HEK293 (cell line): Measurements from ENCODE around the gene MED13L.
A peak's percentile ranks its signal among the peaks of the same experiment; 100 is the strongest.

ENCODE experiments used
- SP7 ChIP-seq: fragments of 450-650 bp; formaldehyde crosslinking; IDR thresholded peaks from 2 replicates; pipeline ENCODE4 v1.5.1; 2016; ENCODE audit warnings: missing biosample characterization, missing genetic modification characterization
- ZEB2 ChIP-seq: fragments of 450-650 bp; formaldehyde crosslinking; IDR thresholded peaks from 2 replicates; pipeline ENCODE4 v1.5.1; 2016; ENCODE audit warnings: missing biosample characterization, missing genetic modification characterization
- ZNF335 ChIP-seq: fragments of 450-650 bp; formaldehyde crosslinking; conservative IDR thresholded peaks from 2 replicates; pipeline ENCODE4 v1.5.1; 2016; ENCODE audit warnings: missing biosample characterization, missing genetic modification characterization
- ZNF585B ChIP-seq: fragments of 450-650 bp; formaldehyde crosslinking; IDR thresholded peaks from 2 replicates; pipeline ENCODE4 v1.5.1; 2016; ENCODE audit warnings: missing biosample characterization, missing genetic modification characterization
- TF ChIP-seq, protein P1 (sequence below): fragments of 450-650 bp; formaldehyde crosslinking; IDR thresholded peaks from 2 replicates; pipeline ENCODE4 v1.5.1; 2016; ENCODE audit warnings: missing biosample characterization, missing genetic modification characterization
- TF ChIP-seq, protein P2 (sequence below): fragments of 450-650 bp; formaldehyde crosslinking; IDR thresholded peaks from 2 replicates; pipeline ENCODE4 v1.5.1; 2017; ENCODE audit warnings: missing biosample characterization, missing genetic modification characterization
- TF ChIP-seq, protein P3 (sequence below): fragments of 450-650 bp; formaldehyde crosslinking; IDR thresholded peaks from 2 replicates; pipeline ENCODE4 v1.5.1; 2017; ENCODE audit warnings: missing biosample characterization, mild to moderate bottlenecking, missing genetic modification characterization, moderate library complexity
- TF ChIP-seq, protein P4 (sequence below): IDR thresholded peaks from 2 replicates; pipeline ENCODE4 v1.6.1; 2011; ENCODE audit warnings: mild to moderate bottlenecking, low read depth, low read length, borderline replicate concordance
- TF ChIP-seq, protein P5 (sequence below): fragments of 450-650 bp; formaldehyde crosslinking; IDR thresholded peaks from 2 replicates; pipeline ENCODE4 v1.5.1; 2017; ENCODE audit warnings: missing biosample characterization, missing genetic modification characterization
- TF ChIP-seq, protein P6 (sequence below): fragments of 450-650 bp; formaldehyde crosslinking; IDR thresholded peaks from 2 replicates; pipeline ENCODE4 v1.5.1; 2016; ENCODE audit warnings: missing biosample characterization, missing genetic modification characterization
- TF ChIP-seq, protein P7 (sequence below): fragments of 450-650 bp; formaldehyde crosslinking; IDR thresholded peaks from 2 replicates; pipeline ENCODE4 v1.5.1; 2016; ENCODE audit warnings: missing biosample characterization, missing genetic modification characterization

MED13L gene

DNA sequence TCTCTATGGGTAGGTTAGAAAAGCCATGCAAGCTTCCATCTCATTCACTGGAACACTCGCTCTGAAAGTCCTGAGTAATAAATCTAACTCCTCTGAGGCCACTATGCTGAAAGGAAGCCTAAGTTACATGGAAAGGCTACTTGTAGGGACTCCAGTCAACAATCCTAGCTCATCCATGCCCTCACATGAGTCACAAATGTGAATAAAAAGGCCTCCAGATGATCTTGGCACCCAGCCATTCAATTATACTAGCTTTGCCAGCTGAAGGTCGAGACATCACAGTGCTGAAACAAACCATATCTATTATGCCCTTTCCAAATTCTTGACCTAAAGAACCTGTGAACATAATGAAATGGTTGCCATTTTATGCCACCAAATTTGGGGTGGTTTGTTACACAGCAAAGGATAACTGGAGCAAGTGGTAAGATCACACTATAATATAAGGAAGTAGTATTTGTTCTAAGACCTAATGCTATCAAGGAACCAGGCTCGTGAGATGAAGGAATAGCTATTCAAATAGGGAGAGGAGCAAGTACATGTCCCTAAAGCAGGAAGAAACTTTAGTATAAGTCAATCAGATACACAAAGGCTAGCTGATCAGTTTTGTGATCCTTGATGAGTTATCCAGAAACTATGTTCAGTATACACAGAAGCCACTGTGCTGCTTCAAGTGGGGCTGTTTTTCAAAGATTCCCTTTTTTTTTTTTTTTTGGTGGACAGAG is 142.1 kb downstream of the MED13L start (continued):
- TF ChIP-seq, protein P1, sequence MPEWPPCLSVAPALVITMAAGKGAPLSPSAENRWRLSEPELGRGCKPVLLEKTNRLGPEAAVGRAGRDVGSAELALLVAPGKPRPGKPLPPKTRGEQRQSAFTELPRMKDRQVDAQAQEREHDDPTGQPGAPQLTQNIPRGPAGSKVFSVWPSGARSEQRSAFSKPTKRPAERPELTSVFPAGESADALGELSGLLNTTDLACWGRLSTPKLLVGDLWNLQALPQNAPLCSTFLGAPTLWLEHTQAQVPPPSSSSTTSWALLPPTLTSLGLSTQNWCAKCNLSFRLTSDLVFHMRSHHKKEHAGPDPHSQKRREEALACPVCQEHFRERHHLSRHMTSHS (tag by site-specific recombination): no peak
- TF ChIP-seq, protein P2, sequence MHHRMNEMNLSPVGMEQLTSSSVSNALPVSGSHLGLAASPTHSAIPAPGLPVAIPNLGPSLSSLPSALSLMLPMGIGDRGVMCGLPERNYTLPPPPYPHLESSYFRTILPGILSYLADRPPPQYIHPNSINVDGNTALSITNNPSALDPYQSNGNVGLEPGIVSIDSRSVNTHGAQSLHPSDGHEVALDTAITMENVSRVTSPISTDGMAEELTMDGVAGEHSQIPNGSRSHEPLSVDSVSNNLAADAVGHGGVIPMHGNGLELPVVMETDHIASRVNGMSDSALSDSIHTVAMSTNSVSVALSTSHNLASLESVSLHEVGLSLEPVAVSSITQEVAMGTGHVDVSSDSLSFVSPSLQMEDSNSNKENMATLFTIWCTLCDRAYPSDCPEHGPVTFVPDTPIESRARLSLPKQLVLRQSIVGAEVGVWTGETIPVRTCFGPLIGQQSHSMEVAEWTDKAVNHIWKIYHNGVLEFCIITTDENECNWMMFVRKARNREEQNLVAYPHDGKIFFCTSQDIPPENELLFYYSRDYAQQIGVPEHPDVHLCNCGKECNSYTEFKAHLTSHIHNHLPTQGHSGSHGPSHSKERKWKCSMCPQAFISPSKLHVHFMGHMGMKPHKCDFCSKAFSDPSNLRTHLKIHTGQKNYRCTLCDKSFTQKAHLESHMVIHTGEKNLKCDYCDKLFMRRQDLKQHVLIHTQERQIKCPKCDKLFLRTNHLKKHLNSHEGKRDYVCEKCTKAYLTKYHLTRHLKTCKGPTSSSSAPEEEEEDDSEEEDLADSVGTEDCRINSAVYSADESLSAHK (tag by site-specific recombination): no peak
- TF ChIP-seq ZNF335 (tag by site-specific recombination) (no peak), SP7 (tag by site-specific recombination) (no peak), ZEB2 (tag by site-specific recombination) (0 out of 2 replicates have a peak, but pooled peaks have one; percentile 41), ZNF585B (tag by site-specific recombination) (no peak)
- TF ChIP-seq, protein P3, sequence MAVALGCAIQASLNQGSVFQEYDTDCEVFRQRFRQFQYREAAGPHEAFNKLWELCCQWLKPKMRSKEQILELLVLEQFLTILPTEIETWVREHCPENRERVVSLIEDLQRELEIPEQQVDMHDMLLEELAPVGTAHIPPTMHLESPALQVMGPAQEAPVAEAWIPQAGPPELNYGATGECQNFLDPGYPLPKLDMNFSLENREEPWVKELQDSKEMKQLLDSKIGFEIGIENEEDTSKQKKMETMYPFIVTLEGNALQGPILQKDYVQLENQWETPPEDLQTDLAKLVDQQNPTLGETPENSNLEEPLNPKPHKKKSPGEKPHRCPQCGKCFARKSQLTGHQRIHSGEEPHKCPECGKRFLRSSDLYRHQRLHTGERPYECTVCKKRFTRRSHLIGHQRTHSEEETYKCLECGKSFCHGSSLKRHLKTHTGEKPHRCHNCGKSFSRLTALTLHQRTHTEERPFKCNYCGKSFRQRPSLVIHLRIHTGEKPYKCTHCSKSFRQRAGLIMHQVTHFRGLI (tag by site-specific recombination): no peak
- TF ChIP-seq, protein P4, sequence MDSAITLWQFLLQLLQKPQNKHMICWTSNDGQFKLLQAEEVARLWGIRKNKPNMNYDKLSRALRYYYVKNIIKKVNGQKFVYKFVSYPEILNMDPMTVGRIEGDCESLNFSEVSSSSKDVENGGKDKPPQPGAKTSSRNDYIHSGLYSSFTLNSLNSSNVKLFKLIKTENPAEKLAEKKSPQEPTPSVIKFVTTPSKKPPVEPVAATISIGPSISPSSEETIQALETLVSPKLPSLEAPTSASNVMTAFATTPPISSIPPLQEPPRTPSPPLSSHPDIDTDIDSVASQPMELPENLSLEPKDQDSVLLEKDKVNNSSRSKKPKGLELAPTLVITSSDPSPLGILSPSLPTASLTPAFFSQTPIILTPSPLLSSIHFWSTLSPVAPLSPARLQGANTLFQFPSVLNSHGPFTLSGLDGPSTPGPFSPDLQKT: no peak
- TF ChIP-seq, protein P5, sequence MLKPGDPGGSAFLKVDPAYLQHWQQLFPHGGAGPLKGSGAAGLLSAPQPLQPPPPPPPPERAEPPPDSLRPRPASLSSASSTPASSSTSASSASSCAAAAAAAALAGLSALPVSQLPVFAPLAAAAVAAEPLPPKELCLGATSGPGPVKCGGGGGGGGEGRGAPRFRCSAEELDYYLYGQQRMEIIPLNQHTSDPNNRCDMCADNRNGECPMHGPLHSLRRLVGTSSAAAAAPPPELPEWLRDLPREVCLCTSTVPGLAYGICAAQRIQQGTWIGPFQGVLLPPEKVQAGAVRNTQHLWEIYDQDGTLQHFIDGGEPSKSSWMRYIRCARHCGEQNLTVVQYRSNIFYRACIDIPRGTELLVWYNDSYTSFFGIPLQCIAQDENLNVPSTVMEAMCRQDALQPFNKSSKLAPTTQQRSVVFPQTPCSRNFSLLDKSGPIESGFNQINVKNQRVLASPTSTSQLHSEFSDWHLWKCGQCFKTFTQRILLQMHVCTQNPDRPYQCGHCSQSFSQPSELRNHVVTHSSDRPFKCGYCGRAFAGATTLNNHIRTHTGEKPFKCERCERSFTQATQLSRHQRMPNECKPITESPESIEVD (tag by site-specific recombination): 0 out of 2 replicates have a peak, but pooled peaks have one; percentile 25
- TF ChIP-seq, protein P6, sequence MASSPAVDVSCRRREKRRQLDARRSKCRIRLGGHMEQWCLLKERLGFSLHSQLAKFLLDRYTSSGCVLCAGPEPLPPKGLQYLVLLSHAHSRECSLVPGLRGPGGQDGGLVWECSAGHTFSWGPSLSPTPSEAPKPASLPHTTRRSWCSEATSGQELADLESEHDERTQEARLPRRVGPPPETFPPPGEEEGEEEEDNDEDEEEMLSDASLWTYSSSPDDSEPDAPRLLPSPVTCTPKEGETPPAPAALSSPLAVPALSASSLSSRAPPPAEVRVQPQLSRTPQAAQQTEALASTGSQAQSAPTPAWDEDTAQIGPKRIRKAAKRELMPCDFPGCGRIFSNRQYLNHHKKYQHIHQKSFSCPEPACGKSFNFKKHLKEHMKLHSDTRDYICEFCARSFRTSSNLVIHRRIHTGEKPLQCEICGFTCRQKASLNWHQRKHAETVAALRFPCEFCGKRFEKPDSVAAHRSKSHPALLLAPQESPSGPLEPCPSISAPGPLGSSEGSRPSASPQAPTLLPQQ (tag by site-specific recombination): no peak
- TF ChIP-seq, protein P7, sequence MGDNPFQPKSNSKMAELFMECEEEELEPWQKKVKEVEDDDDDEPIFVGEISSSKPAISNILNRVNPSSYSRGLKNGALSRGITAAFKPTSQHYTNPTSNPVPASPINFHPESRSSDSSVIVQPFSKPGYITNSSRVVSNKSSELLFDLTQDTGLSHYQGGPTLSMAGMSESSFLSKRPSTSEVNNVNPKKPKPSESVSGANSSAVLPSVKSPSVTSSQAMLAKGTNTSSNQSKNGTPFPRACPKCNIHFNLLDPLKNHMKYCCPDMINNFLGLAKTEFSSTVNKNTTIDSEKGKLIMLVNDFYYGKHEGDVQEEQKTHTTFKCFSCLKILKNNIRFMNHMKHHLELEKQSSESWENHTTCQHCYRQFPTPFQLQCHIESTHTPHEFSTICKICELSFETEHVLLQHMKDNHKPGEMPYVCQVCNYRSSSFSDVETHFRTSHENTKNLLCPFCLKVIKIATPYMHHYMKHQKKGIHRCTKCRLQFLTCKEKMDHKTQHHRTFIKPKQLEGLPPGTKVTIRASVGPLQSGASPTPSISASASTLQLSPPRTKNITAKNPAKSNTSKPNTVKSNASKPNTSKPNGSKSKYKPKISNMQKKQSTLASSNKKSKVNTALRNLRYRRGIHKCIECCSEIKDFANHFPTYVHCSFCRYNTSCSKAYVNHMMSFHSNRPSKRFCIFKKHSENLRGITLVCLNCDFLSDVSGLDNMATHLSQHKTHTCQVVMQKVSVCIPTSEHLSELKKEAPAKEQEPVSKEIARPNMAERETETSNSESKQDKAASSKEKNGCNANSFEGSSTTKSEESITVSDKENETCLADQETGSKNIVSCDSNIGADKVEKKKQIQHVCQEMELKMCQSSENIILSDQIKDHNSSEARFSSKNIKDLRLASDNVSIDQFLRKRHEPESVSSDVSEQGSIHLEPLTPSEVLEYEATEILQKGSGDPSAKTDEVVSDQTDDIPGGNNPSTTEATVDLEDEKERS: no peak
